HG02884 (cell line): ENCODE results near the gene FLT3.
"Not testable (repeated sequence)": the region's sequence is repeated elsewhere in the genome, so short reads cannot be mapped to it uniquely, and the experiment has no call there.

Source experiments
- ATAC-seq: cut with Tn5 transposase; IDR thresholded peaks from one replicate; pipeline ENCODE4 v1.9.1; 2021; ENCODE audit warnings: mild to moderate bottlenecking, moderate library complexity; ENCODE audit not compliant: unreplicated experiment

Gene FLT3

DNA sequence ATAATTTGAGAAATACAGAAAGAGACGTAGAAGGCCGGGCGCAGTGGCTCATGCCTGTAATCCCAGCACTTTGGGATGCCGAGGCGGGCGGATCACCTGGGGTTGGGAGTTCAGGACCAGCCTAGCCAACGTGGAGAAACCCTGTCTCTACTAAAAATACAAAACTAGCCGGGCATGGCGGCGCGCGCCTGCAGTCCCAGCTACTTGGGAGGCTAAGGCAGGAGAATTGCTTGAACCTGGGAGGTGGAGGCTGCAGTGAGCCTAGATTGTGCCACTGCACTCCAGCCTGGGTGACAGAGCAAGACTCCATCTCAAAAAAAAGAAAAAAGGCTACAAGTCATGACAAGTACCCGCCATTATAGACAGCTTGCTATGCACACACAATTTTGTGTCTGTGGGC lies 95.4 kb downstream of the FLT3 start:
- ATAC-seq = not testable (repeated sequence)

DNA sequence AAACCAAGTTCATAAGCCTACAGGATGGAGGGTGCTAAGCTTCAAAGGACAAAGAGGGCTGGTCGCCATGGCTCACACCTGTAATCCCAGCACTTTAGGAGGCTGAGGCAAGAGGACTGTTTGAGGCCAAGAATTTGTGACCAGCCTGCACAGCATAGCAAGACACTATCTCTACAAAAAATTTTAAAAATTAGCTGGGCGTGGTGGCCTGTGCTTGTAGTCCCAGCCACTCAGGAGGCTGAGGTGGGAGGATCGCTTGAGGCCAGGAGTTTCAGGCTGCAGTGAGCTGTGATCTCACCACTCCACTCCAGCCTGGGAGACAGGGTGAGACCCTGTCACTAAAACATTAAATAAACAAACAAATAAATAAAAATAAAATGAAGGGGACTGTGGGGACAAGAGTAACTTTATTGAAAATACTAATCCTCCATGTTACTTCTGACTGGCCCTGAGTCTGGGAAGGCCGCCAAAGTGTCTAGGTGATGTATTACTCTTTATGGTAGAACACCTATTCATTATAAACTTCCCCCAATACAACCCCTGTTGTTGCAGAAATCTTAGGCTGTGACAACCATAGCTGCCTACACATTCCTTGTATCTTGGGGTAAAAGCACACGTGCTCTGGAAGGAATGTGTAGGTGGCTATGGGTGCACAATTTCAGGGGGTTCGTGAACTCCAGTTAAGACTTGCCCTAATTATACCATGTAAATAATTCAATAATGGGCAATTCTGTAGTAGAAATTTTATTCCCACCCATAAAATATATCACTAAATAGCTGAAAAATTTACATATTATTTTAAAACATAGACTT lies 97.3 kb downstream of the FLT3 start:
- ATAC-seq = no peak

- ATAC-seq = no peak
Observed at GRCh38 chr13:28001837-28002473, 98.4 kb downstream of the FLT3 start.

GRCh38 chr13:28001049-28001448 lies 99.3 kb downstream of the FLT3 start:
- no peak for ATAC-seq

- no peak for ATAC-seq
Observed at GRCh38 chr13:28000567-28000966, 99.8 kb downstream of the FLT3 start.

DNA sequence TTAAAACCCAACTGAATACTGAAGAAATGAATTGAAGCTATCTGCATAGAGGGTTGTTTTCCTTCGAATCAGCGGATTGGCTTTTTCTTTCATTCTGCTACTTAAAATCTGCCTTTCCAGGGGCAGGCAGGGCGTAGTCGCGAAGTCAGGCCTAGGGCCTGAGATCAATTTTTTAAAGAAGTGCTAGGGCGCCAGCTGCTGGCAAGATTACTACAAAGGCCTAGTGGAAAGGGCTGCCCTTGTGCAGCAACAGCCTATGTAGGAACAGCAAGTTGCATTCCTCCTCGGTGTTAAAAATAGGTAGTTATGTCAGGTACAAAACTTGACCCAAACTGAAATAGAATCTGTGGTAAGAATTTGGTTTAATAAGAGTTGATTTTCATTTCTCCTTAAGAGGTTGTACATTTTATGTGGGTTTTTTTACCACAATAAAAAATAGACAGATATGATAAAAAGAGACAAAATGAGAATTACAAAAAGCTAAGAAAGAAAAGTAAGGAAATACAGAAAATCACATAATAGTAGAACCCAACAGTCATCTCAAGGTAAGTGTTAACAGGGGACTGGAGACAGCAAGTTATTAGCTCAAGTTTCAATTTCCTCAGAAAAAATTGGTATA lies 102.4 kb downstream of the FLT3 start:
- peak; percentile 87 for ATAC-seq

DNA sequence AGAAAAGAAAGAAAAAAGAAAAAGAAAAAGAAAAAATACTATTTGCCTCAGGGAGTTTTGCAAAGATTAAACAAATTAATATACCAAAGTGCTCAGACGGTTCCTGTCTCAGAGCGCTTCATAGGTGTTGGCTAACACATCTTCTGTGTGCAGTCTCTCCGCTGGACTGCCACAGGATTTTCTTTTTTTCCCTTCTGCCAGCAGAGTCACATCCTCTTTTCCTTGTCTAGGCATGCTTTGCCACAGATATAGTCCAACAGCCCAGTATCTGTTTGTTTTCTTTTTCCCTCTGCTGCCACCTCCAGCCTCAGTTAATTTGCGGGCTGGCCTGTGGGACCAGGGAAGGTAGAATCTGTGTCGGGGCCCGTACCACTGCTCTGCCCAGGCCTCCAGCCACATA lies 108.5 kb downstream of the FLT3 start:
- ATAC-seq = no peak

- ATAC-seq = no peak
Observed at GRCh38 chr13:27988520-27988919, 111.9 kb downstream of the FLT3 start, which contains the start of gene URAD. URAD (minus strand) TSS chr13:27988693; CDS start chr13:27988637, 56 bp downstream.

GRCh38 chr13:27985600-27985999 lies 114.8 kb downstream of the FLT3 start:
- ATAC-seq = no peak

- no peak for ATAC-seq
Observed at GRCh38 chr13:27982361-27982760, 118.0 kb downstream of the FLT3 start.

GRCh38 chr13:27981006-27981708 lies 119.2 kb downstream of the FLT3 start:
- ATAC-seq = no peak

DNA sequence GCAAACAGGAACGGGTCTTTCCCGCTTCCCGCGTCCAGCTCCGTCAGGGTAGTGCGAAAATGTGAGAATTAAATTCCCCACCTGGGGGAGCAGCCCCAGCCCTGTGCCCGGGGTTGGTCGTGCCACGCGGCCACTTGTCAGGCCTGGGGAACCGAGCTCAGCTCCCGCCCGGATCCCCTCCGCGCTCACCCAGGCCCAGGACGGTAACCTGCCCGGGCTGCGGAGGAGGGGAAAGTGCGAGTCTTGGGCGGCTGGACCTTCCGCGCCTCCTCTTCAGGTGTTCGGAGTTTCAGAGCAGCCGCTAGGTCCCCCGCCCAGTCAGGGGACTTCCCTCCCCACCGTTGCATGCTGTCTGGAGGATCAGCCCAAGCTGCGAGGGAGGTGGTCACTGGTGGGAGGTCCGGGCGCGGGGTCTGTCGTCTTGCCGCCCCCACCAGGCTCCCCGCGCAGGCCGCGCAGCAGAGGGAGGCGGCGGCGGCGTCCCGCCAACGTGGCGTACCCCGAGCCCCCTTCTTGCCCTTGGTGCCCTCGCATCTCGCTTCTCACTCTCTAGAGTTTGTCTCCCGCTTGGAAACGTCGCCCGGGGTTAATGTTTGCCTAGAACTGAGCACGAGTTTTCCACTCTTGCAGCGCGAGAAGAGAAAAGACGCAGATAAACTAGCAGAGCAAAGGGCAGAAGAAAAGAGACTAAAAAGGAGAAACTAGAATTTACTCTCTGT lies 119.9 kb downstream of the FLT3 start:
- ATAC-seq = no peak

DNA sequence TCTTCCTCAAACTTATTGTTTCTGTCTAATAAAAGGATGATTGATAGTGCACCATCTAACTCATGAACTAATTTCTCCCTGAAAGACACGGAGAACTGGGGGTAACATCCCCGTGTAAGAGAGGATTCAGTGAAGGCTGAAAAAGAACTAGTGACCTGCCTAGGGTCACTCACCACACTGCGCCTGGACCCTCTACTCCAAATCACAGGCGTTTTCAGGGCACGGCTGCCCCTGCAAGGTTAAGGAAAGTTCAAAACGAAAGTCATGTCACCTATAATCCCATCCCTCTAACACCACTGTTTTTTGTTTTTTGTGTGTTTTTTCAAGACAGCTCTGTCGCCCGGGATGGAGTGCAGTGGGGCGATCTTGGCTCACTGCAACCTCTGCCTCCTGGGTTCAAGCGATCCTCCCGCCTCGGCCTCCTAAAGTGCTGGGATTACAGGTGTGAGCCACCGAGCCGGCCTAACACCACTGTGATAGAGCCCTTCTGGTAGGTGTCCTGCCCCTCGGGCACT lies 120.6 kb downstream of the FLT3 start:
- ATAC-seq = no peak

DNA sequence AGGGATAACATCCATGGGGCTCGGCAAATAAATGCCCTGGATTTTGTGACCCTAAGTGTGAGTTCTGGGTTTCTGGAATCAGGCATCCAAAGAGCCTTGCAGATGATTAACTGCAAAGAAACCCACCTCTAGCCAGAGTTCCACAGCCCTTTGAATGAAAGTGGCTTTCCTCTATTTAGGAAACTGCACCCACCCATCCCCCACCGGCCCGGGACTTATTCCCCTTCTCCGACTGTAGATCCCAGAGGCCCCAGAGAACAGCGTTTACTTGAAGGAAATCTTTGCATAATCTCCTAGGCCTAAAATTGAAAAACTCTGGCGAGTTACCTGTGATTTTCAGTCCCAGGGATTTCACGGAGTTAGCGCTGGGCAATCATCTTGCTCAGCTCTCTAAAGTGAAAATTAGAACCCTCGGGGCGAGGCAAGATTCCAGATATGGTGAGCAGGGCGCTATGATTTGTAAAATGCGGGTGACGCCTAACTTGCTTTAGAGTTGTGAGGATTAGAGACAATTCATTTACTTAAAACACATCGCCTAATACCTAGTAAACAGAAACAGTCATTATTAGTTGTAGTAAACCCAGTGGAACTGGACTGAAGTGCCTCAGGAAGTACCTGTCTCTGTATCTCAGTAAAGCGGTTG lies 121.3 kb downstream of the FLT3 start:
- no peak for ATAC-seq

- no peak for ATAC-seq
Observed at GRCh38 chr13:27978301-27978968, 121.9 kb downstream of the FLT3 start.

GRCh38 chr13:27977476-27978300 lies 122.7 kb downstream of the FLT3 start:
- no peak for ATAC-seq

DNA sequence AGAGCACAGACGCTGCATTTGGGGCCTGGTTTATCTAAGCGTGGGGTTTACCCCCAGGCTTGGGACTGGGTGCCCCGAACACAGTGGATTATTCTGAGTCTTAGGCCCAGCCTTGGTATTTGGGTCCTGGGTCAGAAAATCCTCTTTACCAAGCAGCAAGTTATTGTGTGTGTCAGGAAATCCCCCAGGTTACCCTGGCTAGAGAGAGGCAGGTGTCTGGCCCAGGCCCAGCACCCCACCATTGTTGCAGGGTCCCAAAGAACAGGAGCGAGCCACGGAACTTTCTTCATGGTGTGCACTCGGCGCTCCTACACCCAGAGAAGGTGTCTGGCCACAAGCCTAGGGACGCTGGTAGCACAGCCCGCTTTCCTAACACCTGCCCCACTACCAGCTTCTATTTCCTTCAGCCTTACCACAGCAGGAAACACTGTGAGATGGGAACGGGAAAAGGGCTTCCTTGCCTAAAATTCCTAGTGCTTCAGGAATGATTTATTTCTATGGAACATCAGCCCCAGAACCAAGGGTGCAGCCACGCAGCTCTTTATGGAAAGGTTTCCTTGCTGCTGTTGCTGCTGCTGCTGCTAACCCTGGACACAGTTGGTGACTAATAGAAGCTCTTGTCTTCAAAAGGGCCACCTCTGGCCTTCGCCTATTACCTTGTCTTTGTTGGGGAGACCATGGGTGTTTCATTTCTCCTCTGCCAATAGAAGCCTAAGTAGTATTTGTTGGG lies 123.8 kb downstream of the FLT3 start:
- no peak for ATAC-seq
